GM18499 (cell line): Measurements from ENCODE around the gene DNAJA1.

Experiments used
- ATAC-seq: cut with Tn5 transposase; IDR thresholded peaks from one replicate; pipeline ENCODE4 v1.9.1; 2021; ENCODE audit warnings: moderate number of reproducible peaks; ENCODE audit not compliant: insufficient read depth, unreplicated experiment

The DNAJA1 gene

GRCh38 chr9:33025572-33026342 is 684 bp downstream of the DNAJA1 start:
- no peak for ATAC-seq

- no peak for ATAC-seq
Observed at GRCh38 chr9:33029231-33029786, 4.2 kb downstream of the DNAJA1 start.

DNA sequence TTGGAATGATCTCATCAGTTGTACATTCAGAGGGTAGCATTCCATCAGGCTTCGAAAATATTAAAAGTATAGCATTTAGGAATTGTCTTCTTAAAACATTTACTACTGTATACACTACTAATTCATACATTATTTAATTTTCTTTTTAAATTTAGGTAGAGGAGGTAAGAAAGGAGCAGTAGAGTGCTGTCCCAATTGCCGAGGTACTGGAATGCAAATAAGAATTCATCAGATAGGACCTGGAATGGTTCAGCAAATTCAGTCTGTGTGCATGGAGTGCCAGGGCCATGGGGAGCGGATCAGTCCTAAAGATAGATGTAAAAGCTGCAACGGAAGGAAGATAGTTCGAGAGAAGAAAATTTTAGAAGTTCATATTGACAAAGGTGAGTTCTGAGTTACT is 5.2 kb downstream of the DNAJA1 start:
- no peak for ATAC-seq

- ATAC-seq = no peak
Observed at GRCh38 chr9:33032292-33032691, 7.2 kb downstream of the DNAJA1 start.

GRCh38 chr9:33032865-33033264 is 7.8 kb downstream of the DNAJA1 start:
- no peak for ATAC-seq

DNA sequence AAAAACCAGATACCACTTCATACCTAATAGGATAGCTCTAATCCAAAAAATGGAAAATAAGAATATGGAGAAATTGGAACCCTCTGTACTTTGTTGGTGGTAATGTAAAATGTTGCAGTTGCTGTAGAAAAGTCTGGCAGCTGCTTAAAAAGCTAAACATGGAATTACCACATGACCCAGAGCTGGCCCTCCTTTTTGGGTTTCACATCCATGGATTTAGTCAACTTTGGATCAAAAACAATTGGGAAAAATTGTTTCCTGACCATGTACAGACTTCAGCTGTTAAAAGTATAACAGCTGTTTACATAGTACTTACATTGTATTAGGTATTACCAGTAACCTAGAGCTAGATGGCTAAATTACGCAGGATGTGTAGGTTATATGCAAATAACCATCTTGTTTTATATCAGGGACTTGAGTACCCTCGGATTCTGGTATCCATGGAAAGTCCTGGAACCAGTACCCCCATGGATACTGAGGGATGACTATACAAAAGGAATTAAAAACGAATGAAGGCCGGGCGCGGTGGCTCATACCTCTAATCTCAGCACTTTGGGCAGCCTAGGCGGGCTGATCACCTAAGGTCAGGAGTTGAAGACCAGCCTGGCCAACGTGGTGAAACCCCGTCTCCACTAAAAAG is 15.8 kb downstream of the DNAJA1 start:
- no peak for ATAC-seq

- no peak for ATAC-seq
Observed at GRCh38 chr9:33041432-33042188, 16.5 kb downstream of the DNAJA1 start.

DNA sequence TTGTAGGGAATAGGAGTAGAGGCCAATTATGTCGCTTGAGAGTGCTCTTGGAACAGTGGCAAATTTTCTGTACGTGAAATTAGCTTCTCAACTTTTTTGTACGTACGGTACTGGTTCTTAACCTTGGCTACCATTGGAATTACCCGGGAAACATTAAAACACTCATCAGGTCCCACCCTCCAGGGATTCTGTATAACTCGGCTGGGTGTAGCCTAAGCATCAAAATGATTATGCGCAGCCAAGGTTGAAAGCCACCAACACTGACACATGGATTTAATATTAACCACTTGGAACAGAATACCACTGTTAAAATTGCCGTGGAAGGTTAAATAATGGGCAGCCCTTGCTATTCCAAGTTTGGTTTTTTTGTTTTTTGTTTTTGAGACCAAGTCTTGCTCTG is 17.4 kb downstream of the DNAJA1 start:
- ATAC-seq = no peak

GRCh38 chr9:33043671-33044070 is 18.6 kb downstream of the DNAJA1 start:
- ATAC-seq = no peak

- ATAC-seq = peak; percentile 59
Observed at GRCh38 chr9:33044162-33044673, 19.1 kb downstream of the DNAJA1 start.

DNA sequence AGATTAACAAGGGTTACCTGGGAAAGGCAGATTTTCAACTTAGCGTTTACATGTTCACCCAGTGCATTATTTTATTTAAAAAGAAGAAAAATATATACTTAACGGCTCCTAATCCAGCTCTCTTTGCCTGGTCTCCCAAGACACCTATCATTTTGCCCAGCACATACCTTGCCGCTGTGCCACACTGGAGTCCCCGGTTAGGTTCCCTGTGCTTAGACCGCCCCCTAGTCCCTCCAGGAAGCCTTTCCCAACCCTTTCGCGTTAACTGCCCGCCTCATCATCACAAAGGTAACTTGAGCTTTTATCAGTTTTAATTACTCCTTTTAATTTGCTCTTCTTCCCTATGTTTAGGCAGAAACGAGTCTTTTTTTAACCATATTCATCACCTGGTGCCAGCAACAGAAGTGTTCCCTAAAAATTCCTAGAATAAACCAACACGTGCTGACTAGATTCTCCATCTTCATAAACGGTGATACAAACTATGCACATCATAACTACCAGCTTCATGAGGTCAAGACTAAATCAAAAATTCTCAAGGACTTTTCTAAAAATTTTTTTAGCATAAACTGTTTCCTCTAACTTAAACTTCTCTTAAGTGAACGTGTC is 19.7 kb downstream of the DNAJA1 start:
- no peak for ATAC-seq

- no peak for ATAC-seq
Observed at GRCh38 chr9:33046061-33046460, 21.0 kb downstream of the DNAJA1 start.

DNA sequence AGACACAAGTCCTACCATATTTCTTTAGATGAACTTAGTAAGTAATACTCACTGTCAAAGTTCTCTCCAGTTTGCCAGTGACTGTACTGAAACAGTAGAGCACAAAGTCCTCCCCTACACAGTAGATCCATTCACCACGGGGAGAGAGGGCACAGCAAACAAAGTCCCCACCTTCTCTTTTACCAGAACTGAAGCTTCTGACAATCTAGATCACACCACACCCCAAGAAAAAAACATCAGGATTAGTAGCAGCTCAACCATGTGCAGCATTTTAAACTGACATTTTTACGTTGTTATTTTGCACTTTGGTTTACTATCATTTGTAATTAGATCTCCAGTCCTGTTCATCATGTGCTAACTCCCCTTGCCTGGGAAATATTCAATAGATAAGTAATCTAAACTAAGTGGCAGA is 23.0 kb downstream of the DNAJA1 start:
- no peak for ATAC-seq

DNA sequence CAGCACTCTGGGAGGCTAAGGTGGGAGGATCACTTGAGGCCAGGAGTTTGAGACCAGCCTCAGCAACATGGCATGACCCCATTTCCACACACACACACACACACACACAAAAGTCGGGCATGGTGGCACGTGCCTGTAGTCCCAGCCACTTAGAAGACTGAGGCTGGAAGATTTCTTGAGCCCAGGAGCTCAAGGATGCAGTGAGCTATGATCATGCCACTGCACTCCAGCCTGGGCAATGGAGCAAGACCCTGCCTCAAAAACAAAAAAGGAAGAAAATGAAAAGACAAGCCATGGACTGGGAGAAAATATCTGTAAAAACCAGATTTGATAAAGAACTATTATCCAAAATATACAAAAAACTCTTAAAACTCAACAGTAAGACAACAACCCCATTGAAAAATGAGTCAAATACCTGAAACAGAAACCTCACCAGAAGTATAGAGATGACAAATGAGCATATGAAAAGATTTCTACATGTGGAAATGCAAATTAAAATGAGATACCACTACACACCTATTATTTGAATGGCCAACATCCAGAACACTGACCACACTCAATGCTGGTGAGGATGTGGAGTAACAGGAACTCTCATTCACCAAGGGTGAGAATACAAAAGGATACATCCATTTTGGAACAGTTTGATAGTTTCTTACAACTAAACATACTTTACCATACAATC is 24.7 kb downstream of the DNAJA1 start:
- peak; percentile 92 for ATAC-seq

- no peak for ATAC-seq
Observed at GRCh38 chr9:33051144-33051543, 26.1 kb downstream of the DNAJA1 start.

- no peak for ATAC-seq
Observed at GRCh38 chr9:33065157-33066076, 40.3 kb downstream of the DNAJA1 start.

- no peak for ATAC-seq
Observed at GRCh38 chr9:33068991-33069390, 43.9 kb downstream of the DNAJA1 start.

GRCh38 chr9:33076046-33077004 is 51.3 kb downstream of the DNAJA1 start, which contains the start of gene SMU1:
SMU1 (minus strand) TSS chr9:33076674; CDS start chr9:33076608, 66 bp downstream.
- peak; percentile 92 for ATAC-seq
